Right atrium auricular region (tissue), 2 donors: ENCODE data around the gene KIAA1328. TPM values are rescaled to one million over a fixed set of nuclear protein-coding genes. Genes with fewer than 3 reads are reported as not detected.
"Not testable (repeated sequence)": the region's sequence is repeated elsewhere in the genome, so short reads cannot be mapped to it uniquely, and the experiment has no call there.

Source experiments
- DNase-seq: peaks from one replicate; pipeline ENCODE4 v3.0.0-alpha.2; 2019; ENCODE audit warnings: low spot score
- H3K27ac ChIP-seq, 2 donors: fragments of 200-600 bp; sonication (generic); 1 replicate in 1 of 2; 2 replicates in 1 of 2; pipeline ENCODE4 v1.5.1; 2016 to 2019
- H3K27me3 ChIP-seq, 2 donors: fragments of 200-600 bp; sonication (generic); one replicate each; pipeline versions ENCODE4 v1.5.1 to v1.6.0; 2017 to 2019
- H3K36me3 ChIP-seq: fragments of 200-600 bp; sonication (generic); one replicate; pipeline ENCODE4 v1.5.1; 2016
- H3K4me1 ChIP-seq, 2 donors: fragments of 200-600 bp; sonication (generic); one replicate each; pipeline versions ENCODE4 v1.5.1 to v1.6.0; 2017 to 2019
- H3K4me3 ChIP-seq, 2 donors: fragments of 200-600 bp; sonication (generic); 1 replicate in 1 of 2; 2 replicates in 1 of 2; pipeline ENCODE4 v1.5.1; 2017 to 2019; ENCODE audit warnings: mild to moderate bottlenecking in 1 of 2, moderate library complexity in 1 of 2
- H3K9me3 ChIP-seq, 2 donors: fragments of 200-600 bp; sonication (generic); one replicate each; pipeline ENCODE4 v1.5.1; 2019
- CTCF ChIP-seq, 2 donors: fragments of 200-600 bp; sonication (generic); IDR thresholded peaks; one replicate each; pipeline ENCODE4 v1.5.1; 2019; ENCODE audit warnings: antibody characterized with exemption in 2 of 2
- total RNA-seq, 2 donors: library from RNA; depleted of rRNA; stranded (reverse); fragments of >200 nt; gene quantifications; one replicate each; pipeline ENCODE4 v1.1.0, GENCODE V29; 2016

KIAA1328 gene
- total RNA-seq, 2 donors from 2014 or later = 7.2 to 7.8 TPM

GRCh38 chr18:36897253-36897652 is 68.3 kb downstream of the KIAA1328 start:
- Histone ChIP-seq H3K27ac (no peak overlapping the region), H3K4me1 (no peaks in the 10 kb centered on the region), H3K36me3 (no peaks in the 10 kb centered on the region), H3K9me3 (peaks cover 0 to 5% of the 10 kb centered on the region in 2 donors), H3K4me3 (no peak overlapping the region), H3K27me3 (no peaks in the 10 kb centered on the region)
- TF ChIP-seq CTCF (IDR thresholded peaks at IDR 0.05) = no peak
- no peak for DNase-seq

DNA sequence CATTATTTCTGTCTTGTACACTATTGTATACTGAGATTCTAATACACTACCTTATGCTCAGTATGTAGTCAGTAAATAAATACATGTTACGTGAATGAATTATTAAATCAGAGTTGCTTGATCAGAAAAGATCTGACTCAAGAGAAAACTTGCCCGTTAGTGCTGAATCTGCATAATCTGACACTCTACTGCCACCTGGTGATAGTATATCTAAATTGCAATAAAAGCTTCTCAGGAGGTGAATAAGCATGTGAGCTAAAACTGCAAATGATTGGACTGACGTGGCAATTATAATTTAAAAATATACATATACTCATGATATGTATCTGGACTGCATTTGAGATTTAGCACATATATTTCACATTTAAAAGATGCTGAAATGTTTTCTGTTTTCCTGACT is 70.4 kb downstream of the KIAA1328 start:
- Histone ChIP-seq H3K36me3 (no peaks in the 10 kb centered on the region), H3K4me1 (no peaks in the 10 kb centered on the region), H3K4me3 (no peak overlapping the region), H3K9me3 (peaks cover 0 to 5% of the 10 kb centered on the region in 2 donors), H3K27ac (no peak overlapping the region), H3K27me3 (no peaks in the 10 kb centered on the region)
- no peak for DNase-seq
- no peak for TF ChIP-seq CTCF (IDR thresholded peaks at IDR 0.05)

DNA sequence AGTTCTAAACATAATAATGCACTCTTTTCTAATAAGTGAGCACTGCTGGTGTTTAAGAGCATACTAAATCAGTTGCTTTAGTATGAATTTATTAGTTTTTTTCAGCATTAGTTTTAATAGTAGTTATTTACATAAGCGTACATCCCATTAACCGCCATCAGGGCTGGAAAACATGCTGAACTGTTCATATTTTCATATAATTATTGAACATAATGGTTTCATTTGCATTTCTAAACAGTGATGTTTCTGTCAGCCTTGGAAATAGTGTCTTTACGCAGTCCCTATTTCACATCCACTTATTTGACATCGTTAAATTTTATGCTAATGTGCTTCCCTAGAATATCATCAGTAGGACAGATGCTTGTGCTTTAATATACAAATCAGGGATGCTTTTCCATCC is 71.5 kb downstream of the KIAA1328 start:
- no peak for TF ChIP-seq CTCF (IDR thresholded peaks at IDR 0.05)
- no peaks in the 10 kb centered on the region for H3K27me3 ChIP-seq
- no peak overlapping the region for H3K4me3 ChIP-seq
- no peaks in the 10 kb centered on the region for H3K36me3 ChIP-seq
- peaks cover 0 to 5% of the 10 kb centered on the region in 2 donors for H3K9me3 ChIP-seq
- DNase-seq = no peak
- H3K4me1 ChIP-seq = no peaks in the 10 kb centered on the region
- H3K27ac ChIP-seq = no peak overlapping the region

DNA sequence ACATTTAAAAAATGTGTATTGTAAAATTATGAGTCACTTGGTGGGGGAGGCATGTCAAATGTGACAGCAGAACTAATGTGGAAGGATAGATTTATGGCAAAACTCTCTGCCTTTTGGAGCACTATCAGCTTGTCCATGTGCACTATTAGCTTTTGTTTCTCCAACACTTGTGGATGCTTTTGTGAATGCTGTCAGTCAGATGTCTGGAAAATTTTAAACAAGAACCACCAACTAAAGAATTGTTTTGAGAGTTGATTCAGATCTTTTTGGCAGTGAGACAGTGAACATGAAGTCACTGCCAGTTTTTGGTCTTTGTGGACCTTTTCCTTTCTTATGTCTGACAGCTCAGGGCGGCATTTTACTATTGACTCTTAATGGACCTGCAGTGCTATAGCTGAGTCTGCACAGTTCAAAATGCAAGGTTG is 72.4 kb downstream of the KIAA1328 start:
- Histone ChIP-seq H3K27ac (no peak overlapping the region), H3K27me3 (no peaks in the 10 kb centered on the region), H3K36me3 (no peaks in the 10 kb centered on the region), H3K4me3 (no peak overlapping the region), H3K4me1 (no peaks in the 10 kb centered on the region), H3K9me3 (peaks cover 0 to 5% of the 10 kb centered on the region in 2 donors)
- no peak for TF ChIP-seq CTCF (IDR thresholded peaks at IDR 0.05)
- DNase-seq = no peak

DNA sequence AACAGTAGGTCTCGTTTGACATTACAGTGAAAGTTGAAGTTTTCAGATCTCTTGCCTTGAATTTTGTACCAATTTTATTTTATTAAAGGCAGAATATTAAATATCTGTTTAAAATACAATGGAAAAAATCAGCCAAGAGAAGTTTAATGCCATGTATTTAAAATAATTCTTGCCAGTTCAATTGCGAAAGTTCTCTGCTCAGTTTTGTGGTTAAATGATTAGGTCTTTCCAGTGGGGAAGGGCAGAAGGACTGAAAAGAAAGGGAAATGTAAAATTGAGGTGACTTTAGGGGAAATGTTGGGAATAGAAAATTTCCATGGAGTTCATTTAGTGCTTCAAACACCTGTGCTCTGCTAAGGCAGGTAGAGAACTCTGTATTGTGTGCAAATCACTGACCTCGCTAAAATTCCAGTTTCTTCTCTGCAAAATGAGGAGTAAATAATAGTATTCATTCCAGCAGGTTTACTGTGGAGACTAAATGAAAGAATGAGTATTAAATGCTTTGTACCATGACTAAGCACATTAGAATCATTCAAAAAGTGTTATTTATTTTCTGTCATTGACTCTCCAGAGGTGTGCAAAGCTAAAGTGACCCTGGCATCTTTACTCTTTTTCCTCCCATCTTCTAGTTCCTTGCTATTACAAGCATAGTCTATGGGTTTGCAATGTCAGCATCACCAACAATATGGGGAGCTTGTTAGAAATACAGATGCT is 74.4 kb downstream of the KIAA1328 start:
- TF ChIP-seq CTCF (IDR thresholded peaks at IDR 0.05) = no peak
- DNase-seq = no peak
- Histone ChIP-seq H3K4me1 (no peaks in the 10 kb centered on the region), H3K4me3 (no peak overlapping the region), H3K27ac (no peak overlapping the region), H3K27me3 (no peaks in the 10 kb centered on the region), H3K9me3 (peaks cover 0 to 5% of the 10 kb centered on the region in 2 donors), H3K36me3 (no peaks in the 10 kb centered on the region)

GRCh38 chr18:36905571-36905970 is 76.6 kb downstream of the KIAA1328 start:
- Histone ChIP-seq H3K4me1 (no peaks in the 10 kb centered on the region), H3K4me3 (no peak overlapping the region), H3K27me3 (no peaks in the 10 kb centered on the region), H3K36me3 (no peaks in the 10 kb centered on the region), H3K27ac (no peak overlapping the region), H3K9me3 (no peaks in the 10 kb centered on the region)
- TF ChIP-seq CTCF (IDR thresholded peaks at IDR 0.05) = no peak
- no peak for DNase-seq

GRCh38 chr18:36909282-36909681 is 80.4 kb downstream of the KIAA1328 start:
- H3K36me3 ChIP-seq, H3K4me3 ChIP-seq, DNase-seq, H3K9me3 ChIP-seq, H3K4me1 ChIP-seq, H3K27me3 ChIP-seq, H3K27ac ChIP-seq: not testable (repeated sequence)
